Left colon (tissue), 2 donors: ENCODE measurements around the gene NRXN3. TPM values are rescaled to one million over a fixed set of nuclear protein-coding genes. Genes with fewer than 3 reads are reported as not detected.

ENCODE experiments used
- ATAC-seq: fragments of 200-7000 bp; cut with Tn5 transposase; one replicate; pipeline ENCODE4 v1.9.1; 2020; ENCODE audit warnings: mild to moderate bottlenecking, moderate library complexity
- DNase-seq, 2 donors: peaks; one replicate each; pipeline ENCODE4 v3.0.0-alpha.2; 2020
- intact Hi-C, 2 donors: fragments of 100-400 bp; cut with DNase I in 1 of 2; cut with micrococcal nuclease in 1 of 2; formaldehyde crosslinking; loops; one replicate each; pipeline versions ENCODE4 v1.11.2 to v1.14.0; 2022; cut with DNase I, micrococcal nuclease
- total RNA-seq, 2 donors: library from RNA; stranded (reverse); fragmentation: NEBNext Ultra II Directional; extraction: Animal tissue kit (Norgen Biotek cat#: 25700); gene quantifications; one replicate each; pipeline ENCODE4 v1.2.1, GENCODE V29; 2021
- donor health status: DM: no; HTN: no; CAD: no.
- donor health status: DM: yes; HTN: yes; CAD: no.

The NRXN3 gene
- total RNA-seq, 2 donors from 2014 or later = 1.8 to 5.6 TPM

DNA sequence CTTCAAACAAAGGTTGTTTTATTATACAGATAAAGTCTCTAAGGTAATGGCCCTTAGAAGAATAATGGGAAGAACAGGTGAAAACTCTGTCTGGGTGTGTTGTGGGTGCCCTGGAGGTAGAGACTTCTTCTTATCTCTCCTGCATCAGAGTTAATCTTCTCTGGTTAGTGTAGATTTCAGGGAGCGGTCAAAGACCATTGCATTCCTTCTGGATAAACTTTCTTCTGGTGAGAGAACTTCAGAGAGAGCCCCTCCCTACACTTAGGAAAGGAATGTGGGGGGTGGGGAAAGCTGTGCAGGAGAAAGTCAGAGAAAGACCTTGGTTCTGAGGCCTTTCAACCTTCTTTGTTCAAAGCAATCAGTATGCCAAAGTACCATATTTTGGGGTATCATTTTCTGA lies 1382.6 kb downstream of the NRXN3 start:
- DNase-seq = no peak
- intact Hi-C loops = no loop called here
- ATAC-seq = no peak

DNA sequence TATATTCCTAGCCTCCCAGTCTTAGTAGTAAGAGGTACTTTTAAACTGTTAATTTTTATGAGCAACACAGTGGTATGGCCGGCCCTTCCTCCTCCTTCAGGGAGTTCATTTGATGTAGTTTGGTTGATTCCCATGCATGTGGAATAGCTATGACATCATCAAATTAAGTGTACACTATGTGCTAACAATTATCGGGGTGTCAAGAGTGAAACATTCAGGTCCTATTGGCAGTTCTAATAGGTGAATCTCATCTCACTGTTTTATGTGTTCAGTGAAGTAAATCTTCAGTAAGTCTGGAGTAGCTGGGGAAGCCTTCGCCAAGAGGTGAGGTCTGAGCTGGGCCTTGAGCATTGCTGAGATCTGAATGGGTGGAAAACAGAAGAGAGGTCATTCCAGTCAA lies 1384.6 kb downstream of the NRXN3 start:
- ATAC-seq = no peak

DNA sequence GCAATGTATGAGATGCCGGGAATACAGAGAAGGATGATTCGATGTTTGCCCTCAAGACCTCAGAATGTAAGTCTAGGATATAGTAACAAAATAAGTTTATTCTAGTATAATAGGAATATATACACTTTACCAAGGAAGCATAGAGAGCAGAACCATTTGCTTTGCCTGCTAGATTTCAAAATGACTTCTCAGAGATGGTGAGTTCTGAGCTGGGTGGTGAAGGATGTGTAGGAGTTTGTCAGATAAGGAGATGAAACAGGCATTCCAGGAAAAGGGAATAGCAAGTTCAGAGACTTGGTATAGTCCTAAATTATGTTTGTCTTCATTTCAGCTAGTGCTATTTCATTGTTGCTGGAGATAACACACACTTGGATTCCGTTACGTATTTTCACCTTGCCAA lies 1385.3 kb downstream of the NRXN3 start:
- DNase-seq (no peak), ATAC-seq (no peak)
- intact Hi-C loops = no loop called here

More for the DNA sequence above, 1384.6 kb downstream of the NRXN3 start:
- DNase-seq = no peak
- intact Hi-C loops = no loop called here

DNA sequence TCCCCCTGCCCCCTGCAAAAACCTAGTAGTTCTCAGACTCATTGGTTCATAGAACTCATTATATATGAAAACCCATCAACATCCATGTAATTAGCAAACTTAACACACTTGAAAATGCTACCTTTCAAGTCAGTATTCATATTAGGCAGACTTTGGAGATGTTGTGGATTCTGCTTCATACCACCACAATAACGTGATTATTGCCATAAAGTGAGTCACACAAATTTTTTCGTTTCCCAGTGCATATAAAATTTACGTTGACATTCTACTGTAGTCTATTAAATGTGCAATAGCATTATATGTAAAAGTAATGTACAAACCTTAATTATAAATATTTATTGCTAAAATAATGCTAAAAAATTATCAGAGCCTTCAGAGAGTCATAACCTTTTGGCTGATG lies 1387.1 kb downstream of the NRXN3 start:
- no peak for ATAC-seq
- no peak for DNase-seq
- intact Hi-C loops = no loop called here

DNA sequence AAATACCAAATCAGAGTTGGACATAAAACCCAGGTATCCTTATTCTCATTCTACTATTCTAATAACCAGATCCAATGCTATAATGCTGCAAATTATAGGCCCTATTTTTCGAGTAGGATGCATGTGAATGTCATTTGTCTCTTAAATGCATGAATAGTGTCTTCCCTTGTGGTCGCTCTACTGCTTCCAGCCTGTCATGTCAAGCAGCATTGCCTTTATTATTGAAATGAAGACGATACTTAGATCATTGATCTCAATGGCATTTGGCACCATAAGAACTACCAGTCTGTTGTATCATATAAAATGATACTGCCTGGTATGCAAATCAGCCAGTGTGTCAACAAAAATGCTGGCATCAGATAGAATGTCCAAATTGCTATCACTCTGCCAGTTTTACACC lies 1392.0 kb downstream of the NRXN3 start:
- no peak for ATAC-seq
- intact Hi-C loops = no loop called here

DNA sequence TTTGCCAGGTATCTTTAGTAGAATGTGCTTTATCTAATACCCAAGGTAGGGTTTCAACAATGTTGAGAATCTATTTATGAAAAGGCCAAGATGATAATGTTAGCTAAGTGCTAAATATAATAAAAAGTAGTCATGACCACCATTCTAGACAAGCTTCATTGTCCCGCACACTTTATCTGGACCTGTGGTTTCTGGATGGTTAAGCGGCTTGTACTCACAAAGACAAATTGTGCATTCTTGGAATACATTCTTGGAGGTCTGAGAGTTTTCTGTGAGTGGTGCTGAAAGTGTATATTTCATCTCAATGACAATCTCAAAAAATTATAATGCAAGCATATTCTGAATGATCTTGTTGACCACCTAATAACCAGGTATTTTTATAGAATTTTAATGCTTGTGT lies 1394.2 kb downstream of the NRXN3 start:
- intact Hi-C loops = no loop called here

More for the DNA sequence above, 1392.0 kb downstream of the NRXN3 start:
- DNase-seq = no peak

DNA sequence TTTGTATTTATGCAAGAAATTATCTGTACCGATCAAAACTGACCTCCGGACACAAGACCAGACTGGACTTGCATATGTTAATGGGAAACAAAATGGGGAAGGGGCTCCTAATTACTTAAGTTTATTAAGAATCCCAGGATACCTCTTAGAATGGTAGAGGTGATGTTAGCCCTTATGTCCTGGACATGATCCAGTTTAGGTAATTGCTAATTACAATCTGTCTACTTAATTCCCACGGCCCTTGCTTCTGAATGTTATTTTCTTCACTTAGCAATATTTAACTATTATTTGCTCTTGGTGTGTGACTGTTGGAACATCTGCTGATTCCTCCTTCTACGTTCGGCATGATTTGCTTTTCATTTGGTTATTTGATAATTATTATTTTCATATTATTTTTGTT lies 1397.1 kb downstream of the NRXN3 start:
- ATAC-seq (no peak), DNase-seq (no peak)
- intact Hi-C loops = no loop called here

More for the DNA sequence above, 1394.2 kb downstream of the NRXN3 start:
- DNase-seq (no peak), ATAC-seq (no peak)

DNA sequence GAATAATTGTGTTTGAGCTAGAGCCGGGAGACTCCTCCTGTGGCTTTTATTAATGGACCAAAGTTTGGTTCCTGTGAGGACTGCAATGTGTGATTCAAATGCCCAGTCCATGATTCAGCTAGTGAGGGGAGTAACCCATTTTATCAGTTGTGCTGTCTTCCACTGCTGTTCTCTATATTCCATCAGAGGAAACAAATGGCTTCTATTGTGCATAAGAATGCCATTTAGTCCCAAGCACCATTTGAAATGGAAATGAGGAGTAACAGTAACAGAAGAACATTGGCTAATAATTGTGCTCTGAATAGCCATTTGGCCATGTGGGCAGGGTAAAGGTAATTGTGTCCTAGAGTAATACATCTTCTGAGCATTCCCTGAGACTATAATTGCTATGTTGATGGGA lies 1398.4 kb downstream of the NRXN3 start:
- intact Hi-C loops = no loop called here
- ATAC-seq (no peak), DNase-seq (no peak)

DNA sequence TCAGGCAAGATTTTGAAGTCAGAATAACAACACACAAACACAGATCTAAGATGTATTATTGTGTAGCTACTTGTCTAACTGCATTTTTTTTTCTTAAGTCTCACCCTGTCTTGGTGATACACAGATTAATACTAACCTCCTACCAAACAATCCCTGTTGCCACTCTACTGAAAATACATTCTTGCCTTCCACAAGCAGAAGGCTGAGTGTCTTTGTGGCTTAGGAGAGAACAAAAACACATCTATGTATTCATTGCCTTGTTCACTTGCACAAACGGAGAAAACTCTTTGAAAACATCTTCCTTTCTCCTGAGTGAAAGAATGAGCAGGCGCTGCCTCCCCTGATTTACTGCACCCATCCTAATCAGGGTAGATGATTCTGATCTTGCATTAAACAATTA lies 1398.9 kb downstream of the NRXN3 start:
- ATAC-seq = no peak
- DNase-seq = no peak
- intact Hi-C loops = no loop called here

DNA sequence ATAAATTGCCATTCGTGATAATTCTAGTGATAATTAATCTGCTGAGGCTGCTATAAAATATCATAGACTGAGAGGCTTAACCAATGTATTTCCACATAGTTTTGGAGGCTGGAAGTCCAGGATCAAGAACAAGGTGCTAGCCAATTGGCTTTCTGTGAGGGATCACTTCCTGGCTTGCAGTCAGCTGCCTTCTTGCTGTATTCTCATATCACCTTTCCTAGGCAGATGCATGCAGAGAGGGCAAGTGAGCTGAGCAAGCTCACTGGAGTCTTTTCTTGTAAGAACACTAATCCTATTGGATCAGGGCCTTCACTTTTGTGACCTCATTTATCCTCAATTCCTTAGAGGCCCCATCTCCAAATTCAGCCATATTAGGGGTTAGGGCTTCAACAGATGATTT lies 1400.5 kb downstream of the NRXN3 start:
- DNase-seq (no peak), ATAC-seq (no peak)
- intact Hi-C loops = no loop called here

DNA sequence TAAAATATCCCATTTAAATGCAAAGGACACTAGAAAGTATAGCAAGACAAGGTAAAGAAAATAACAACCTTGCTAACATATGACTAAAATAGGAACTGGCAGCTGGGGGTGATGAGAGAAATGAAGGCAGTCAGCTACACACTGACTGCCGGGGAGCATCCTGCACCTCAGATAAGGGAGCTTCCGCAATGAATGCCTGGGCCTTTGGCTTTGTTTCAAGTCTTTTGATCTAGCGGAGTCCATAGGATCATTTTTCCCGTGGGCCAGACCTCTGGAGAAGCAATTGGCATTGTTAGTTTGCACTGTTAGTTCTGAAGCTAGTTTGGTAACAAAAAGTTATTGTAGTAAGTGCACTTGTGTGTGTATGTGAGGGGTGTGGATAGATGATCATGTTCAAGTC lies 1401.2 kb downstream of the NRXN3 start:
- no peak for DNase-seq
- ATAC-seq = no peak
- intact Hi-C loops = no loop called here

DNA sequence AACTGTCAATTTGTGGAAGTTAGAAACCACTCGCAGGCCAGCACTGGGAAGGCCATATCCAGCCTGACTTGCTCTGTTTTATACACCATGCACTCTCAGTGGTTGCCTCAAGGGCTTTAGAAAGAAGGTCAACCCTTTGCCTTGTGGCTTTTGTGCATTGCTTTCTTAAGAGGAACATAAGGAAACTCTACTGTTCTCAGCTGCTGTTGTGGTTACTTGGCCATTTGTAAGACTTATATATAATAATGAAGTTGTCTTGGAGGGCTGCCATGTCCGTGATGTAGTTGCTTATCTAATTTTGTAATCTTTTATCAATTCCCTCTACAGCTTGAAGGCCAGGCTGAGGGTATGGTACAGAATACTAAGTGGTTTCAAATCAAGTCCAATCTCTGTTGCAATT lies 1403.3 kb downstream of the NRXN3 start:
- DNase-seq = no peak
- no peak for ATAC-seq
- intact Hi-C loops = no loop called here

DNA sequence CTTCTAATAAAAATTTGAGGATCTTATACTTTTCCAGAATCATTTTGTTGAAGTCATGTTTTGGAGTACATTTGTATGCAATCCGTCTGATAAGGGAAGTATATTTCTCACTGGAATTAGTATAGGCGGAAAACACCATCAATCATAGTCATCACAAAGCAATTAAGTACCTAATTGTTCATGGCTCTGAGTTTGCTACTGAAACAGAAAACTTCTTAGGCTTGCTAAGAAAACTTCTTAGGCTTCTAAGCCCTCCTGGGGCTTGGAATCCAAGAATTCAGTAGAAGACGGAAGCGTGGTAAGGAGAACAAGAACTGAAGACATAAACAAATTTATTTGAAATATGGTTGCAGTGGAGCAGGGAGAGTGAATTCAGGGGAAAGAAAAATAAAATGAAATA lies 1404.9 kb downstream of the NRXN3 start:
- intact Hi-C loops = no loop called here
- DNase-seq = no peak
- no peak for ATAC-seq

DNA sequence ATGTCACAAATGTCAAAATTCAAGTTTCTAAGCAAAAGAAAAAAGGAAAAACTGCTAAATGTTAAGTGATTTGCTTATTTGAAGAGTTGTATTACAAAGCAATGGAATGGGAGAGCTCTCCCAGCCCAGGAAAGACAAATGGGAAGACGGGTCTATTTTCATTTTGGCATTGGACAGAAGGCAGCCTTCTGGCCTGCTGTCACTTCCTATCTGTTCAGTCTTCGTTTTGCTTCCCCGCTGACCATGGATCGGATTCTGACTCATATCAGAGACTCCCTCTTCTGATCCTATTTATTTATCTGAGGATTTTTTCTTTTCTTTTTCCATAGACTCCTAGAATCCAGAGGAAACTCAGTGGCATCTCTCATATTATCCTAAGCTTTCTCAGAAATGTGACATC lies 1406.3 kb downstream of the NRXN3 start:
- intact Hi-C loops = no loop called here
- ATAC-seq (no peak), DNase-seq (no peak)

DNA sequence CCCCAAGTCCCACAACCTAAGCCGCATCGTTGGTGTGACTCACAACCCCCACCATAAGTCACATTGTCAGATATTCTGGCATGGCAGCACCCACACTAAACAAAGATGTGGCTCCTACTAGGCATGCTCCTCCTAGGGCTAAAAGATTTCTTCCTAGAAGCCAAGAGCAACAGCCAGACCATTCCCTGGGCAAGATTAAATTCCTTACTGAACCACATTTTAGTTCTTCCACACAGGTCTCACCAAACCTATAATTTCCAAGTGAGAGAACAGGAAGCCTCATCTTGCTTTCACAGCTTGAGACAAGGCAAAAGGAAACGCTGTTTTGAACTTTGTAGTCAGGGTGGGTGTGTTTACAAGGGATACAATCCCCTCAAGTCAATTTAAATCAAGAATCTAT lies 1408.3 kb downstream of the NRXN3 start:
- intact Hi-C loops = no loop called here
- ATAC-seq = no peak

DNA sequence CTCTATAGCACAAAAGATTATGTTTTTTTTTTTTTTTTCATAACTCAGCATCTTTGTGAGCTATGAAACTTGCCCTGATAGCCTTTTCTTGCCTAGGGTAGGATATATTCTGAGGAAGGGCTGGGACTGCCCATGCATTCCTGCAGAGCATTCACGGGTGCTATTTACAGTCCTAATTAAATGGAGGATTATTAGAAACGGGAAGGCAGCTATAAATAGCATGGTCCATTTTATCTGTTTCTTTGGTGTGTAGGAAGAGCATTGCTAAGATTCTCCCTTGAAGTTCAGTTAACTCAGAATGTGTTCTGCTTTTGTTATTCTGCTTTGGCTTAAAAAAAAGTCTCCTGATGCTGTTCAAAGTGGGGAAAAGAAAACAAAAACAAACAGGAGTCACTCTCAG lies 1410.2 kb downstream of the NRXN3 start:
- intact Hi-C loops = no loop called here
- DNase-seq = no peak
- ATAC-seq = no peak

More for the DNA sequence above, 1408.3 kb downstream of the NRXN3 start:
- DNase-seq = no peak

DNA sequence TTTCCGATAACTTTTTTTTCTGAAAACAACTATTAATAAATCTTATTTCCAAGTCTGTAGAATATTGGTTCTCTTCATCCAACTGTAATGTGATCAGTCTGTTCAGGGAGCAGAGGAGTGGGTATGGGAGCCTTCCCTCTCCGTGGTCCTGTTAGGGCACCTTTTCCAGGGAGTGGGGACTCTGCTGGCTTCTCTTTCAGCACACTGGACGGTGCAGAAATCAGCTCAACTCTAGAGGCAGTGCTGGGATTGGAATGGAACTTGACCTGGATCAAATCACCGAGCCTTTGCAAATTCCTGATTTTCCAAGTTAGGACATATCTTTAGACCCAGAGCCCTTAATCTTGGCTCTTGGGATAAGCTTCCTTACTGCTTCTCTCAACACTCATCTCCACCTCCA lies 1410.7 kb downstream of the NRXN3 start:
- intact Hi-C loops = no loop called here
- DNase-seq = no peak
- ATAC-seq = no peak

DNA sequence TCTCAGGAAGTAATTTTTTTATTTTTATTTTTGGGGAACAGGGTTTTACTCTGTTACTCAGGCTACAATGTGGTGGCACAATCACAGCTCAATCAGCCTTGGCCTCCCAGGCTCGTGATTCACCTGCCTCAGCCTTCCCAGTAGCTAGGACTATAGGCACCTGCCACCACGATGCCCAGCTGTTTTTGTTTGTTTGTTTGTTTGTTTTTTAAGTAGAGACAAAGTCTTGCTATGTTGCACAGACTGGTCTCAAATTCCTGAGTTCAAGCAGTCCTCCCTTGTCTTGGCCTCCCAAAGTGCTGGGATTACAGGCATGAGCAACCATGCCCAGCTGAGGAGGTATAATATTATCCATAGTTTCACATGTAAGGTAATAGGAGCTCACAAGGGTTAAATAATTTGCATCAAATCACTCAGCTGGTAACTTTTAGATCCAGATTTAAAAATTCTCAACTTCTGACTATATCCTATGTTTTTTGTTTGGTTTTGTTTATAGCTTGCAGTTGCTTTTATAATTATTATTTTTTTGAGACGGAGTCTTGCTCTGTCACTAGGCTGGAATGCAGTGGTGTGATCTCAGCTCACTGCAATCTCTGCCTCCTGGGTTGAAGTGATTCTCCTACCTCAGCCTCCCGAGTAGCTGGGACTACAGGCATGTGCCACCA lies 1411.9 kb downstream of the NRXN3 start:
- DNase-seq (no peak), ATAC-seq (no peak)
- intact Hi-C loops = no loop called here

DNA sequence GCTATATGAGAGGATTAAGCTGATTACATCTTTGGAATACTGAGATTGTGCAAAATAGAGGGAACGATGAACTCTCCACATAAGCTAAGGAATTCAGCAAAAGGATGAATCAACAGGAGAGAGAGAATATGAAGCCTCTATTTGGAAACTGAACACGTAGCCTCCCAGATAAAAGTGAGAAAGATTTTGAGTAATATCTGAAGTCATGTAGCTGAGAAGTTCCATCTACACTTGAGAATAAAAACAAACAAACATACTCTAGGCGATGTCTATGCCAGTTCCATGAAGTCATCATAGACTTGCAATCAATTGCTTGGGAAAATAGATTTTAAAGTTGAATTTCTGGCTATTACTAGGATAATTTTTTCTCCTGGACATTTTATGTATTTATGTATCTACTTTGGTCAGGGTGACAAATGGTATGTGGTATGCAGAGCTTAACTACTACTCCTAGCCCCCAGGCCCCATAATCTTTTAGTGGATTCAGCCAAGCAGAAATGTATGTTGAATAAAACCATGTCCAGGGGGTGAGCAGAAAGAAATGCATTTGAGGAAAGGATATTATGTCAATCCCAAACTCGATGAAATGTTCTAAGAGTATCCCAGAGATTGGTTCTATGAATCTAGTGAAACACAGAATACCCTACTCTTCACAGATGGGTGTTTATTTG lies 1413.7 kb downstream of the NRXN3 start:
- no peak for DNase-seq
- intact Hi-C loops = no loop called here
- no peak for ATAC-seq

DNA sequence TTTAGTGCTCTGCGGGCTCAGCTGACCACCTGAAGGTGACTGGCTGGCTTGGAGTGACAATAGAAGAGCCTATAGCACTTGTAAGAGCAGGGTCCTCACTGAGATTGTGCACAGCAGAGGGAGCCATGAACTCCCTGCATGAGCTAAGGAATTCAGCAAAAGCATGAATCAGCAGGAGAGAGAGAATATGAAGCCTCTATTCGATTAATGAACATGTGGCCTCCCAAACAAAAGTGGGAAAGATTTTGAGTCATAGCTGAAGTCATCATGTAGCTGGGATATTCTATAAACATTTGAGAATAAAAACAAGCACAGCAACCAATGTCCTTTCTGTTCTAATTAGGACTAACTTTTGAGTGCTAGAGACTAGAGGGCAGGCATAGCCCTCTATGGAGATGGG lies 1414.5 kb downstream of the NRXN3 start:
- no peak for DNase-seq
- intact Hi-C loops = no loop called here
- no peak for ATAC-seq

DNA sequence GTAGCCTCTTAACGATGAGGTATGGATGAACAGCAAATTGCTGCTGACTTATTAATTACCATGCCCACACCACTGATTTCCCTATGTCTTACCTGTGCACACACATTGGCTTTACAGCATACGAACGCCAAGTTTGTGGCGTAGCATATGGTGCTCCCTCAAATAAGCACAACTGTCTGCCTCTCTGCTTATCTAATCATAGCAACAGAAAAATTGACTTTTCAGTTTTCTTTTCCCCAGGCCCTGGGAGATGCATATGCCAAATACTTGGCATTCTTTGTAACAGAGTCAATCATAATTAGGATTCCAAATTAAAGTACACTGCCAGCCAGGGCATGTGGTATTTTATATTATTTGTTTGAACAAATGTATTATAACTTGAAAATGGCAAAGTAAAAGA lies 1415.7 kb downstream of the NRXN3 start:
- no peak for ATAC-seq
- intact Hi-C loops = no loop called here

More for the DNA sequence above, 1415.7 kb downstream of the NRXN3 start:
- DNase-seq = no peak
